NCI-H1048 (cell line): ENCODE results near the gene CFAP61.

Source experiments
- DNase-seq: peaks from one replicate; lab custom pipeline; 2025; lab: John Stamatoyannopoulos, UW

The CFAP61 gene

DNA sequence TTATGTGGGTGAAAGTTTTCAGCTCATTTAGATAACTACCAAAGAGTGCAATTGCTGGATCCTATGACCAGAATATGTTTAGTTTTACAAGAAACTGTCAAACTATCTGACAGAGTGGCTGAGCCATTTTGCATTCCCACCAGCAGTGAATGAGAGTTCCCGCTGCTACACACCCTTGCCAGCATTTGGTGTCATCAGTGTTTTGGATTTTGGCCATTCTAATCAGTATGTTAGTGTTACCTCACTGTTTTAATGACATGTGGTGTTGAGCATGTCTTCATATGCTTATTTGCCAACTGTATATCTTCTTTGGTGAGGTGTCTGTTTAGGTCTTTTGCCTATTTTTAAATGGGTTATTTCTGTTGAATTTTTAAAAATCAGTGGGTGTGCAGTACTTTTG lies 120.9 kb downstream of the CFAP61 start:
- DNase-seq = no peak

DNA sequence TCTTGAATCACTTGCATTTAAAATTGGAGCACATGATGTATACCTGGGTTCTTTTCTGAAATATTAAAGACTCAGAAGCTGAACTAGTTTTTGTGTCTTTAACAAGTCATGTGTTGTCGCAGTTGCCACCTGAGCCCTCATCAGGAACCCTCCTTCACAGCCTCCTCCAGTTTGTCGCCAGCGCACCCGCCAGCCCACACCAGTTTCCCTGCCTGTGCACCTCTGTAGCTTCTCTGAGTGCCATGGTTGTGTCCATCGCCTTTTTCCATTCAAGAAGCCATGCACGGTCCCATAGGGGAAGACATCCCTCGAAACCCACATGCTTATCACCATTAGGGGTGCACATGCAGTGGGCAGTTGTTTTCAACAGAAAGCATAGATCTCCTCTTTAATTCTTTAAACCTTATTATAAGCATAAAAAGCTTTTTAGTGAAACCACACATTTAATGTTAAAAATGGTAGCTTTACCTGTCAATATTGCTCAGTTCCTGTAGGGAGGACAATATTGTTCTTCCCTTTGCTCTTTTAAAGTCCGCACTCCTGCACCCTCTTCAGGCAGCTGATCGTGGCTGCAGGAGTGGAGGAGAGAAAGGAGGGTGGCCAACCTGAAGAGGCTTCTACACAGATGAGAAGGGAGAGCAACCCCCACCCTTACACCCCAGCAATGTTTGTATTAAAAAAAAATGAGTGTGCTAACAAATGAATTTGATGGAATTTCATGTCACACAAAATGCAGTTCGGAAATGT lies 121.9 kb downstream of the CFAP61 start:
- no peak for DNase-seq

DNA sequence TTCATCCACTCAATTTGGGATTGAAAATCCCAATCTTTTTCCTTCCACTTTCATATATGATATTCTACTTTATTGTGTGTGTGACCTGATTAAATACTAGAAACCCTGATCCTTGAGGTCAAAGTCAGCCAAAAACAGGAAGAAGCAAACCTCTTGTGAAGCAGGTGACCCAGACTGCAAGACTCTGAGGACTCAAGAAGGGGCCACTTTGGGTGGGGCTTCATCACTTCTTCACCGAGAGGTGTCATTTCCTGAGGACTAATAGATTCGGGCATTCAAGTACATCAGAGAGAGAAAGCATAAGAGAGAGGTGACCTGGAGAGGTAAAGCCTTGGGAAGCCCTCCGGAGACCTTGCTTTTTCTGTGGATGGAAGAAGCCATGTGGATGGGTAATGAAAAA lies 129.0 kb downstream of the CFAP61 start:
- no peak for DNase-seq

DNA sequence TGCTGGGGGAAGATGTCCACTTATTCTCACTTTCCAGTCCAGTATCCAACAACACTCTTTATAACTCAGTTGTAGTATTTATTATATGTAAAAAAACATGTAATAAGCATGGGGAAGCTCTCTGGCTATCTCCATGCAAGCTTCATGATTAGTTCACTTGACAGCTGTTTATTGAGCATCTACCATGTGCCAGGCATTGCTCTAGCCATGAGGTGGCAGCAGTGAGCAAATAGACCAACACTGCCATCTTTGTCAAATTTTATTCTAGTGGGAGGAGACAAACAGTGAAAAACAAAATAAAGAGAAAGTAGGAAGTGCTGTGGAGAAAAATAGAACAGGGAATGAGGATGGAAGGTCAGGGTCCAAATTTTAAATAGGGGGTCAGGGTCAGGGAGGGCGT lies 131.8 kb downstream of the CFAP61 start:
- DNase-seq = no peak

- DNase-seq = no peak
Observed at GRCh38 chr20:20184706-20185105, 132.4 kb downstream of the CFAP61 start.

DNA sequence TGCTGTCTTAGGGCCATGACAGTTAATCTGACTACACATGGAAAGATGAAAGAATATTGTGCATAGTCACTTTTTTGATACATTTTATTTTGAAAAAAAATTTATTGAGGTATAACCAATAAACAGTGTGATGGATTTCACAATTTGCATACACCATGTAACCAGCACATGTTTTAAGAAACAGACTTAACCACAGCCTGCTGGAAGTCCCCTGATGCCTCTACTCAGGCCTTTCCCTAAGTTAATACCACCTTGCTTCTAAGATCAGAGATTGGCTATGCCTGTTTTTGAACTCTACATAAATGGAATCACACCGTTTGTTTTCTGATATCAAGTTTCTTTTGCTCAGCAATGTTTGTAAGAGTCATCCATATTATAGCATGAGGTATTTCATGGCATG lies 136.3 kb downstream of the CFAP61 start:
- no peak for DNase-seq

DNA sequence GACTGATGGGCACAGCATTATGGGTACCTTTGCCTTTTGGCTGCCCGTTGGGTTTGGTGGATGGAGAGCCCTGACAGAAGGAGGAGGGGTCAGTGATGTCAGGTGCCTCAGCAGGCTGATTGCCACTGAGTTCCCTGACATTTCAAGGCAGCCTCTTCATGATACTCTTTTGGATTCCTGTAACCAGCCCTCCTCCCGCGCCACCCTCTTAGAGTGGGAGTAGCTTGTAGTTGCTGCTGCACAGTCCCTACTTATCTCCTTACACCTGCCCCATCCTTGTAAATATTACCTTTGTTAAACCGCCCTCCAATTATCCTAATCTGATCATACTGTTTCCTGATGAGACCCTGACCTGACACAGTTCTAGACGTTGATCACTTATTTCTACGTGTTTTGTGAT lies 140.0 kb downstream of the CFAP61 start:
- no peak for DNase-seq

- DNase-seq = no peak
Observed at GRCh38 chr20:20195021-20195705, 142.8 kb downstream of the CFAP61 start.

DNA sequence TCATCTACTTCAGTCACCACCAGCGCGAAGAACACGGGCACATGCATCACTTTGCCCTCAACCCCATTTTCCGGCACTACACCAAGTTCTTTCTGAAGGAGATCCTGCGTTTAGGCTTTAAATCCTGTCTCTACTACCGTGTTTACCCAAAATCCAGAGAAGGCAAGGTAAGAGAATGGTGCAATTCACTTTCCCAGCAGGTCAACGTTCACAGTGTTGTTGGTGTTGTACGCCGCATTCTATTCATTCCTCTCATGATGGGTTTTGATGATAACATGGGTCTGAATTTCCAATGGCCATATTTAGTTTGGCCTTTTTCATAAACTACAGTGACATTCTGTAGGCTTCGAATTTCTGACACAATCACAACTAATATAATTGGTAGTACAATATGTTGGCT lies 144.3 kb downstream of the CFAP61 start:
- no peak for DNase-seq

DNA sequence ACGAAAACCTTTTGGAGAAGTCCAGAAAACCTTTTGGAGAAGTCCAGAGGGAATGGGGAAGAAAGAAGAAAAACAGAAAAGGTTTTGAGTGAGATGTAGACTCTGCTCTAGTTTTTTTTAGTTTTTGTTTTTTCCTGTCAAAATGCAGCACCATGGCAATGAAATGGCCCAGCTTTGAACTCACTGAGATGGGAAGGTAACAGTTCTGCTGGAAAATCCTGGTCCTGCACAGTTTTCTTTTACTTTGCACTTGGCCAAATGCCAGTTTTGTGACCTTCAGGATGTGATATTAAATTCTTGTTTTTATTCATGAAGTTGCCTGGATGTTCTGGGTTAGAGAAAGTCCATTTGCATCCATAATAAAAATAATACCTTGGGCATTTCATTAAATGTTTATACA lies 145.7 kb downstream of the CFAP61 start:
- DNase-seq = no peak

DNA sequence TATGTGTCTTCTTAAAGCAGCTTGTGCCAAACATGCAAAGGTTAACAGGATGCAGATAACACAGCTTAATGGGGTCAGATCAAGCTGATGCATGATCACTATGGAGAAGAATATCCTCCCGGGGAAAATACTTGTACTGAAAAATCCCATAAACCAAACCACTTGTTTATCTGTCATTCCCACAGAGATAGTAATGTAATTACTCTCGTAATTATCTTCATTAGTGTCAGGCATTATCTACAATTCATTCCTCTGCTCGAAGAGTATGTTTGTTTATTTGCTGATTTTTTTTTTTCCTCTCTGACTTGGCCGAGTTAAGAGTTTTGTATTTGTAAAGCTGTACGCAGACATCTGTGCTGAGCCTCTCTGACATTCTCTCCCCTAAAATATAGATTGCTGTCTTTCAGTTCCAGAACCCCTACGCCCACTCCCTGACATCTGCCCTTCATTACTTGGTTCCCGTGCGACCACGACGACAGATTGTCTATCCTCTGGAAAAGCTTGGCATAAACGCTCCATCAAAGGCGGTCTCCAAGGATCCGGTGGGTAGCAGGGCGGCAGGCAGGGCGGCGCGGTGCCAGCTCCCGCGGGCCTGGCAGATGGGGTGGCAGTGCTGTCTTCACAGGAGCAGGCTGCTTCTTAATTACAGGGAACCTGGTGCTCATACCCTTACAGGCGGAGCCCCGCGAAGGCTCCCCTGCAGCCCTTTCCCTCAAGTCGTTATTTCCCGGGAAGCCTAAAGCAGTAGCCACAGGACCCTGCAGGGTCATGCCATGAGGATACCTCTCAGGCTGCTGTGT lies 147.2 kb downstream of the CFAP61 start:
- DNase-seq = no peak

DNA sequence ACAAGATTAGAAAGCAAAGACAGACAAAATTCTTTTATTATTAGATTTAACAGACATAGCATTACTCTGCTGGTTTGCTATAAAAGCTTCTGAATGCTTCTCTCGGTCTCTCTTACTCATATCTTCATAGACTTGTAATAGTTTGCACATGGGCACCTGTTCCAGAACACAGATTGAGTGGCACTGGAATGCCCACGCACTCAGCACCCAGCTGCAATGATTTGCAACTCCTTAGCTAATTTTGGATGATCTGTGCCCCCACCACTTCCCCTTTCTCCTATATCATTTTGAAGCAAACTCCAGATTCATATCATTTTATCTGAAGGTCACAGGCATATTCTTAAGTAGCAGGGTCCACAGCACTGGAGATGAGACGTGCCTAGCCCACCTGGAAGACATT lies 148.8 kb downstream of the CFAP61 start:
- DNase-seq = no peak

DNA sequence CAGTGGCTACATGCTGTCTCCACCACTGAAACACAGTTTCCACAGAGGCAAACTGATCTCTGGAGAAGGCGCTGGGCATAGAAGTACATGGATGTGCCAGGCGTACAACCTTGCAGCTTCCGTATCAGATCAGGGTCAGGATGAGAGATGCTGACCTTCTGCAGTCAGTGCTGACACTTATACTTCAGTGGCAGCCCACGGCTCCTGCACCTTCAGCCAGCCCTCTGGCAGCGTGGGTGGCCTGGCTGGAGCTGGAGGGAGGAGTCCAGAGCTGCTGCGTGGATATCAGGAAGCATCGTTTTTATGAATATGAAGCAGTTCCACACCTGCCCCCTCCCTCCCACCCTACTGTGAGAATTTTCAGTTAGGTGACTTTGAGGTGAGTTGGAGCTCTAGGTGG lies 149.3 kb downstream of the CFAP61 start:
- no peak for DNase-seq

DNA sequence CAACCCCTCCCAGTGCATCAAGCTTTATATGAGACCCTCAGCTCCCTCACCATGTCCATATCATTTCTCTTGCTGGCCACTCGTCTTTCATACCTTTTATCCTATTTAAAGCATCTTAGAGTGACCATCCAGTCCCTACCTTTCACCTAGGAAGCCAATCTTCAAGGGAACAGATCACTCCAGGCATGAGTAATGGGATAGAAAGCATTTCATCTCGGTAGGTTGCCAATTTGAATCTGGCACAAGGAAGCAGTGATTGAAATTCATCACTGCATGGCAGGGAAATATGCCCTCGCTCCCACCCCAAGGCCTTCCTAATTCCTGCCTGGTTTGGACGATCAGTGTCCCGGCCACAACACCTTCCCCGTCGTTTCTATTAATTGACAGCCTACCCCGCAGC lies 150.4 kb downstream of the CFAP61 start:
- no peak for DNase-seq

DNA sequence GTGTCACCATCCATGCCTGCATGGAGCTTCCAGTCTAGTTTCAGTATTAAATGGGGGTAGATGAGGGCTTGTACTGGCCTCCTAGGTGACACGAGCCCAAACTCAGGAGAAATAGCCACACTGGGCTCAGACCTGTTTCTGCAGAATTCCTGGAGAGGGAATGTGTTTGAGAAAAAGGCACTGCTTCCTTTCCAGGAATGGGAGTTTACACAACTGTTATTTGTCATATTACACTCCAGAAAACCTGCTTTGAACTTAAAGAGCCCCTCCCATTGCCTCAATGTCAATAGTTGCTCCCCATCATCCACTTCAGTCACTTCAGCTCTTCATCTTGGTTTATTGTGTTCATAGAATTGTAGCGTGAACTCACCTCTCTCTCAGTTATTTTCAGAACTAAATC lies 151.5 kb downstream of the CFAP61 start:
- DNase-seq = no peak

DNA sequence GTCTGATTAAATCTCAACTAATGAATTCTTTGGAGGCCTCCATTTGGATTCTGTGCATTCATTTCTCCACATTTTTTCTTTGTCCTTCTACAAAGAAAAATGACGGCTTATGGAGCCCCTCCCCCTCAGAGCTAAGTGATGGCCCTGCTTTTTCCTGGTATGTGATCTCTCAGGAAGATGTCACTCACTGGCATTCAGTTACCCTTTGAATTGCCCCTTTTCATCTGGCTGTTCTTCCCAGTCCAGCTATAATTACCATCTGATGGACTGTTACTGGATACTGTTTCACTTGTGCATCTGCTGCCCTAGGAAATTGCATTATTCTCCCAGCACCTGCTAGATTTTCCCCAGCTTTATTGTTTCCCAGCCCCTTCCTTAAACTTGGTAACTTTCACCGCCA lies 151.9 kb downstream of the CFAP61 start:
- no peak for DNase-seq

DNA sequence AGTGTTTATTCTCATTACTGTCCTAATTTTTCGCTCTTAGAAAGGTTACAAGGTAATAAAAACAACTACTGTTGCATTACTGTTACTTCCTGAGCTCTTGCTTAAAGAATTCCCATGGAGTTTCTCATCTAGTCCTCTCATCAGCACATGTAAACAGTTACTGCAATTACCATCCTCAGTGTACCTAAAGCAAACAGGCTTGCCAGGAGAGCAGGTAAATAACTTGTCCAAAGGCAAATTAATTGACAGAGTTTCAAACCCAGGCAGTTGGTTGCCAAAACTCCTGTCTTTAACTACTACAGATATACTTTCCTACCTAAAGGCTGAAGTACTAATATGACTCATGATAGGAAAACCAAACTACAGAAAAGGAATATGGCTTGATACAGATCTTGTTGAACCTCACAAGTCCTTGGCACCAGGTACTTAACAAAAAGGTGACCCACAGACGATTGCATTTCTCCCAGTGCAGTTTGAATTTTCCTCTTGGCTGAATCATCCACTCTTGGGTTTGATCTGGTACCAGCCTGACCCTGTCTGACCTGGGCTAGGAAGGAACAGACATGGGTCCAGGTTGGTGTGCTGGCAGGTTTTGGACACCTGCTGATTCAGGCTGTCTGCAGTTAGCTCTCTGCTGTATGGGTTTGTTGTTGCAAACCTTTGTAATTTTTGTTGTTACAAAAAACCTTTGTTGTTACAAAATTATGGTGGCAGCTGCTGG lies 153.0 kb downstream of the CFAP61 start:
- DNase-seq = no peak

DNA sequence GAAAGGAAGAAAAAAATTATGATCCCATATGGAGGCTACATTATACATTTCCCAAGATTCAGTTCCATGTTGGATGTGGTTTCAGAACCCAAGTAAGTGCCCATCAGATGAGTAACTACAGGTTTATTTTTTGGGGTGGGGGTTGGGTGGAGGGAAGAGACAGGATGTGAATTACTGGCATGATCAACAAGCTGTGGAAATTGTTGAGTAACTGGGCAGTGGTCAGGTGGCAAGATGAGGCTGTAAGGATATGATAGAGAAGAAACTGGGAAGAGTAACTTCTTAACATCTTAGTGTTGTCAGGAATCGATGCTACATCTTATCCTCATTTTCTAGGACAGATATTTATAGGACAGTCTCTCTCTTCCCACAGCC lies 153.5 kb downstream of the CFAP61 start:
- DNase-seq = no peak

DNA sequence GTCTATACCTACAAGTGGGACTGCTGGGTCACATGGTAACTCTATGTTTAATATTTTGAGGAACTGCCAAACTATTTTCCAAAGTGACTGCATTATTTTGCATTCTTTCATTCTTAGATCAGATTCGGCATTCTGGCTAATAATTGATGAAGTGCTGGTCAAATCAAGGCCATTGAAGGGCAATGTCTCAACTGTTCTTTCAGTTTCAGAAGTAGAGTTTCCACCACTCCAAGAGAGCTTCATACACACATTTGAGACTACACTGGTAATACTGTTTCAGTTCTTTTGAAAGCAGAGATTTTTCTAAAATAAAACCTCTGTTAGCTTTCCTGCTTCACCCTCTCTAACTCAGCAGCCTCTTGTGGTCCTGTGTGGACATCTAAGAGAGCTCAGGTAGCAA lies 154.5 kb downstream of the CFAP61 start:
- DNase-seq = no peak

DNA sequence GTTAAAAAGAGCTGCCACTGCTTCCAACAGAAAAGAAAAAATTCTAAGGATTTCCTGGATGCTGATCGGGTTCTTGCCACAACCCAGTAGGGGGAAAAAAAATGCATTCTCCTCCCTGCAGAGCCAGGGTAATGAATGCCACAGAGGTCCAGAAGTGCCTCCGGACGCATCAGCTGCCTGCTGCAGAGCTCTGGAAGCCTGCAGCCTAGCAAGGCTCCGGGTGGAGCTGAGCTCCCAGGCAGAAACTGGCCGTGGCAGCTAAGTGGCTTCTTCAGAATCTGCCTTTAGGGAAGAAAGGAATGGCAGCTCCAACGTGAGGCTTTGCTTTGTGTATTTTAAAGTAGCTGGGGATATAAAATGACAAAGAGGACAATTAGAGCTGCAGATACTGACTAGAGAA lies 155.0 kb downstream of the CFAP61 start:
- no peak for DNase-seq

GRCh38 chr20:20207872-20208271 lies 155.5 kb downstream of the CFAP61 start:
- DNase-seq = no peak

DNA sequence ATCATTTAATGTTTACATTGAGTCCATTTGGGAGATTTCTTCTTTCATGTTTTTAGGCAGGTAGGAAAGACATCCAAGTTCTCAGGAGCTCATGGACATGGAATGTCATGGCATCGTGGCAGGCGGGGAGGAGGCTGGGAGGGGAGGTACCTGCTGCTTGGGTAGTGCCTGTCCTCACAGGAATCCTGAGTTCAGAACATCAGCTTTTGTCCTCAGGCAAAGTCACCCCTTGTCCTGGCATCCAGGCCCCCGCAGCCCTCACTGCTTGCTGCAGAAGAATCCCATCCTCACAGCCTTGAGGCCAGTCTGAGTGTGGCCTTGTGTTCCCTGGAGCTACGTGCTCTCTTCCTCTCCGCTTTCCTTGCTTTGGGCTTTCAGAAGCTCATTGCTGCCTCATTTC lies 157.4 kb downstream of the CFAP61 start:
- DNase-seq = no peak

DNA sequence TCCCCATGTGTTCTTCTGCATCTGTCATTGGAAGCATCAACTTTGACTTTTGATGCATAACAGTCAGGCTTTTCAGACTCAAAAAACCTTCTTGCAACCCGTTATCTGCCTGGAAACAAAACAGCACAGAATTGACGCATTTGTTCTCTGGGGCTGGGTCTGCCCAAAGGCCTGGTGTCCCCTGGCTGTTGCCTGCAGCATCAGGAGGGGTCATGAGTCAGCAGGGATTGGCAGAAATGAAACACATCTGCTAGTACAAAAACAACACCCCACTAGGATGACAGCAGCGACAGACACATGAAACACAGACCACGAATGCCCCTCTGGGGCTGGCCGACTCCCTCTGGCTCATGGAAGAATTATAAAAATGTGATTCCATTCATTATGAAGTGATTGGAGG lies 158.0 kb downstream of the CFAP61 start:
- no peak for DNase-seq
